ENCODE data around the gene ERV3-1.
"Not testable (repeated sequence)": the region's sequence is repeated elsewhere in the genome, so short reads cannot be mapped to it uniquely, and the experiment has no call there.

DNA sequence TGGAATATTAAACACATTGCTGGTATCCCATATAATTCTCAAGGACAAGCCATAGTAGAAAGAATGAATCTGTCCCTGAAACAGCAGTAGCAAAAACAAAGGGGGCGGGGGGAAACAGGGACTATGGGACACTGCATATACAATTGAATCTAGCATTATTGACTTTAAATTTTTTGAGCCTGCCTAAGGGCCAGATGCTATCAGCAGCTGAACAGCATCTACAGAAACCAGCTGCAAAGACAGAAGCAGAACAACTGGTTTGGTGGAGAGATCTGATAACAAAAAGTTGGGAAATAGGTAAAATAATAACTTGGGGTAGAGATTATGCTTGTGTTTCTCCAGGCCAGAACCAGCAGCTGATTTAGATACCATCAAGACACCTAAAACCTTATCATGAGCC, 57.7 kb downstream of the ERV3-1 start:
- TF ChIP-seq, protein P1, sequence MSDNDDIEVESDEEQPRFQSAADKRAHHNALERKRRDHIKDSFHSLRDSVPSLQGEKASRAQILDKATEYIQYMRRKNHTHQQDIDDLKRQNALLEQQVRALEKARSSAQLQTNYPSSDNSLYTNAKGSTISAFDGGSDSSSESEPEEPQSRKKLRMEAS (IDR thresholded peaks at IDR 0.05), result not testable (repeated sequence)
- TF ChIP-seq, protein P2, sequence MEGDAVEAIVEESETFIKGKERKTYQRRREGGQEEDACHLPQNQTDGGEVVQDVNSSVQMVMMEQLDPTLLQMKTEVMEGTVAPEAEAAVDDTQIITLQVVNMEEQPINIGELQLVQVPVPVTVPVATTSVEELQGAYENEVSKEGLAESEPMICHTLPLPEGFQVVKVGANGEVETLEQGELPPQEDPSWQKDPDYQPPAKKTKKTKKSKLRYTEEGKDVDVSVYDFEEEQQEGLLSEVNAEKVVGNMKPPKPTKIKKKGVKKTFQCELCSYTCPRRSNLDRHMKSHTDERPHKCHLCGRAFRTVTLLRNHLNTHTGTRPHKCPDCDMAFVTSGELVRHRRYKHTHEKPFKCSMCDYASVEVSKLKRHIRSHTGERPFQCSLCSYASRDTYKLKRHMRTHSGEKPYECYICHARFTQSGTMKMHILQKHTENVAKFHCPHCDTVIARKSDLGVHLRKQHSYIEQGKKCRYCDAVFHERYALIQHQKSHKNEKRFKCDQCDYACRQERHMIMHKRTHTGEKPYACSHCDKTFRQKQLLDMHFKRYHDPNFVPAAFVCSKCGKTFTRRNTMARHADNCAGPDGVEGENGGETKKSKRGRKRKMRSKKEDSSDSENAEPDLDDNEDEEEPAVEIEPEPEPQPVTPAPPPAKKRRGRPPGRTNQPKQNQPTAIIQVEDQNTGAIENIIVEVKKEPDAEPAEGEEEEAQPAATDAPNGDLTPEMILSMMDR (IDR thresholded peaks at IDR 0.05 in 2 of 3, conservative IDR thresholded peaks at IDR 0.05 in 1 of 3; ENCODE audit: borderline replicate concordance in 1 of 3, insufficient read depth in 1 of 3, low read depth in 2 of 3, low read length in 2 of 3), result not testable (repeated sequence)

All from HCT116 (cell line).